Prostate gland (tissue), 2 donors: ENCODE data around the gene ARID4A. TPM values are rescaled to one million over a fixed set of nuclear protein-coding genes. Genes with fewer than 3 reads are reported as not detected.
A peak's percentile ranks its signal among the peaks of the same experiment; 100 is the strongest.
"Not testable (repeated sequence)": the region's sequence is repeated elsewhere in the genome, so short reads cannot be mapped to it uniquely, and the experiment has no call there.

Experiments used
- DNase-seq: peaks from one replicate; pipeline ENCODE4 v3.0.0-alpha.2; 2019; ENCODE audit warnings: low spot score
- H3K27ac ChIP-seq, 2 donors: fragments of 200-600 bp; sonication (generic); 2 replicates each; pipeline ENCODE4 v1.5.1; 2017 to 2019
- H3K27me3 ChIP-seq: fragments of 200-600 bp; sonication (generic); replicated peaks from 2 replicates; pipeline ENCODE4 v1.5.1; 2019; ENCODE audit not compliant: insufficient read depth
- H3K36me3 ChIP-seq, 2 donors: fragments of 200-600 bp; sonication (generic); 1 replicate in 1 of 2; 2 replicates in 1 of 2; pipeline versions ENCODE4 v1.5.1 to v1.8.1; 2017 to 2019
- H3K4me1 ChIP-seq: fragments of 200-600 bp; sonication (generic); replicated peaks from 2 replicates; pipeline ENCODE4 v1.5.1; 2019
- H3K4me3 ChIP-seq, 2 donors: fragments of 200-600 bp; sonication (generic); 2 replicates each; pipeline ENCODE4 v1.5.1; 2017 to 2019
- H3K9me3 ChIP-seq: fragments of 200-600 bp; sonication (generic); 2 replicates; pipeline ENCODE4 v1.5.1; 2017
- POLR2A ChIP-seq: fragments of 450-650 bp; IDR thresholded peaks from one replicate; pipeline ENCODE4 v1.6.1; 2016; ENCODE audit warnings: antibody characterized with exemption, mild to moderate bottlenecking
- POLR2AphosphoS5 ChIP-seq: sonication (generic); formaldehyde crosslinking; IDR thresholded peaks from one replicate; pipeline ENCODE4 v1.6.1; 2017; ENCODE audit warnings: antibody characterized with exemption
- WGBS: methylation state at CpG from one replicate; pipeline ENCODE4 v1.1.5; 2018; 5-methylcytosine and 5-hydroxymethylcytosine counted together
- intact Hi-C: fragments of 100-400 bp; cut with DNase I; formaldehyde crosslinking; loops from one replicate; pipeline ENCODE4 v1.14.2; 2022
- total RNA-seq, 2 donors: library from RNA; depleted of rRNA; stranded (reverse); fragments of >200 nt; gene quantifications; one replicate each; pipeline ENCODE4 v1.1.0, GENCODE V29; 2016
- TF ChIP-seq, protein P1 (sequence below), 4 experiments: fragments of 200-600 bp in 2 of 4; fragments of 450-650 bp in 2 of 4; sonication (generic) in 2 of 4; IDR thresholded peaks; 1 replicate in 3 of 4; 2 replicates in 1 of 4; pipeline ENCODE4 v1.5.1; 2016 to 2019; ENCODE audit warnings: antibody characterized with exemption in 4 of 4, mild to moderate bottlenecking in 2 of 4, moderate library complexity in 2 of 4

Gene ARID4A
- total RNA-seq, 2 donors from 2014 or later, result 10.0 to 14.8 TPM

DNA sequence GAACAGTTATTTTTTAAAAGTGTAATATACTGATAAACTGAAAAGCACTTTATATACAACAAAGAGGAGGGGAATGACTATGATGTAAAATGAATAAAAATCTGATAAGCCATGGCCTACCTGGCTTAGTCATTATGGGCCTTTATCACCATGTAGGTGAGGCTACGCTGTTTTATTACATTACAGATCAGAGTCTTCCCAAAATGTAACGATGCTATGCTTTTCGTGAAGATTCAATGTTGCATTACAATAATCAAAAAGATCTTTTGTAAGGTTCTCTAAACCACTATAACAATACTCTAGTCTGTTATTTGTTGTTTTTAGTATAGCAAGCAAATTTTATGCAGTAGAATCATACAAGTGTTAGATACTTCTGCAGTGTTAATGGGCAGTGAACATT lies 34.2 kb downstream of the ARID4A start:
- DNase-seq, result no peak
- H3K27me3 ChIP-seq, result no peaks in the 10 kb centered on the region
- H3K36me3 ChIP-seq, result peaks cover 0 to under 1% of the 10 kb centered on the region in 2 donors
- no peak overlapping the region for H3K27ac ChIP-seq
- TF ChIP-seq, protein P1, sequence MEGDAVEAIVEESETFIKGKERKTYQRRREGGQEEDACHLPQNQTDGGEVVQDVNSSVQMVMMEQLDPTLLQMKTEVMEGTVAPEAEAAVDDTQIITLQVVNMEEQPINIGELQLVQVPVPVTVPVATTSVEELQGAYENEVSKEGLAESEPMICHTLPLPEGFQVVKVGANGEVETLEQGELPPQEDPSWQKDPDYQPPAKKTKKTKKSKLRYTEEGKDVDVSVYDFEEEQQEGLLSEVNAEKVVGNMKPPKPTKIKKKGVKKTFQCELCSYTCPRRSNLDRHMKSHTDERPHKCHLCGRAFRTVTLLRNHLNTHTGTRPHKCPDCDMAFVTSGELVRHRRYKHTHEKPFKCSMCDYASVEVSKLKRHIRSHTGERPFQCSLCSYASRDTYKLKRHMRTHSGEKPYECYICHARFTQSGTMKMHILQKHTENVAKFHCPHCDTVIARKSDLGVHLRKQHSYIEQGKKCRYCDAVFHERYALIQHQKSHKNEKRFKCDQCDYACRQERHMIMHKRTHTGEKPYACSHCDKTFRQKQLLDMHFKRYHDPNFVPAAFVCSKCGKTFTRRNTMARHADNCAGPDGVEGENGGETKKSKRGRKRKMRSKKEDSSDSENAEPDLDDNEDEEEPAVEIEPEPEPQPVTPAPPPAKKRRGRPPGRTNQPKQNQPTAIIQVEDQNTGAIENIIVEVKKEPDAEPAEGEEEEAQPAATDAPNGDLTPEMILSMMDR (IDR thresholded peaks at IDR 0.05), result no peak
- no peak overlapping the region for H3K4me3 ChIP-seq
- intact Hi-C loops, result no loop called here
- H3K9me3 ChIP-seq, result no peaks in the 10 kb centered on the region
- H3K4me1 ChIP-seq, result no peaks in the 10 kb centered on the region
- WGBS, result 76% methylated on average over 3 of the region's 3 CpGs

DNA sequence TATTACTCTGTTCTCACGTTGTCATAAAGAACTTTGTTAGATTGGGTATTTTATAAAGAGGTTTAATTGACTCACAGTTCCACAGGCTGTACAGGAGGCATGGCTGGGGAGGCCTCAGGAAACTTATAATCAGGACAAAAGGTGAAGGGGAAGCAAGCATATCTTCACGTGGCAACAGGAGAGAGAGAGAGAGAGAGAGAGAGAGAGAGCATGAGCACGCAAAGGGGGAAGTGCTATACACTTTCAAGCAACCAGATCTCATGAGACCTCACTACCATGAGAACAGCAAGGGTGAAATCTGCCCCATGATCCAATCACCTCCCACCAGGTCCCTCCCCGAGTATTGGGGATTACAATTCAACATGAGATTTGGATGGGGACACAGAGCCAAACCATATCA lies 41.3 kb downstream of the ARID4A start:
- intact Hi-C loops, H3K27me3 ChIP-seq, H3K4me3 ChIP-seq, H3K9me3 ChIP-seq, DNase-seq, H3K4me1 ChIP-seq, H3K27ac ChIP-seq, H3K36me3 ChIP-seq: not testable (repeated sequence)
- 79% methylated on average over 4 of the region's 4 CpGs for WGBS

DNA sequence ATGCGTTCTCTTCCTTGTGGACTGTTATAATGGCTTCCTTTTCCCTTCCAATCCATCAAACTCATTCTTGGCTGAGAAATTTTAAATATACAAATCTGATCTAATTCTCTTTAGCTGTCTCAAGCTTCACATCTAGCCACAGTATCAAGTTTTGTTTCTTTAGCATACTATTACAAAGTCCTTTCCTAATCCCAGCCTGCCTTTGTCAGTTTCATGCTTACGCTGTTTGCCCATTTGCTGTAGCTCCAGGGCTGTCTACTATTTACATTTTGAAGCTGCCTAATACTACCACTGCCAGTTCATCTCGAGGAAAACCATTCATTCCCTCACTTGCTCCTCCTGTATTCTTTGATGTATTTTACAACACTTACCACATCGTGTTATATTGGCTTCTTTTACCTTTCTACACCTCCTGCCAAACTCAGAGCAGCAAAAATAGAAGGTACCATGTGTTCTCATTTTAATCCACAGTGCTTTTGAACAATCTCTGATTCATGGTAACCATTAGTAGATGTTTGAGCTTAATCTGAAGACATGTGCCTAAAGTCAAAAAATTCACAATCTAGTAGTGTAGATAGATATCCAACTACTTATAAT lies 42.9 kb downstream of the ARID4A start:
- no peaks in the 10 kb centered on the region for H3K9me3 ChIP-seq
- H3K4me1 ChIP-seq, result no peaks in the 10 kb centered on the region
- no peaks in the 10 kb centered on the region for H3K27me3 ChIP-seq
- TF ChIP-seq POLR2A (no peak), POLR2AphosphoS5 (no peak)
- TF ChIP-seq, protein P1 (IDR thresholded peaks at IDR 0.05), result no peak
- H3K36me3 ChIP-seq, result peaks cover 0 to 4% of the 10 kb centered on the region in 2 donors
- no peak overlapping the region for H3K4me3 ChIP-seq
- WGBS, result 56% methylated on average over 4 of the region's 4 CpGs
- intact Hi-C loops, result no loop called here
- no peak for DNase-seq
- H3K27ac ChIP-seq, result no peak overlapping the region

DNA sequence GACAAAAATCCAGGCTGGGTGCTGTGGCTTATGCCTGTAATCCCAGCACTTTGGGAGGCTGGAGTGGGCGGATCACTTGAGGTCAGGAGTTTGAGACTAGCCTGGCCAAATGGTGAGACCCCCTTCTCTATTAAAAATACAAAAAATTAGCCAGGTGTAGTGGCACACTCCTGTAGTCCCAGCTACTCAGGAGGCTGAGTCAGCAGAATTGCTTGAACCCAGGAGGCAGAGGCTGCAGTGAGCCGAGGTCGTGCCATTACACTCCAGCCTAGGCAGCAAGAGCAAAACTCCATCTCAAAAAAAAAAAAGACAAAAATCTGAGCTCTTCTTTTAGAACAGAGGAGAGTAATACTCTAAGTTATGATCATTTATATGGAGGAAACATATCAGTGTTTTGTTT lies 45.2 kb downstream of the ARID4A start:
- H3K27ac ChIP-seq, H3K36me3 ChIP-seq, H3K4me3 ChIP-seq, H3K27me3 ChIP-seq, H3K4me1 ChIP-seq, H3K9me3 ChIP-seq, DNase-seq, intact Hi-C loops: not testable (repeated sequence)
- WGBS, result 100% methylated on average over 3 of the region's 3 CpGs

DNA sequence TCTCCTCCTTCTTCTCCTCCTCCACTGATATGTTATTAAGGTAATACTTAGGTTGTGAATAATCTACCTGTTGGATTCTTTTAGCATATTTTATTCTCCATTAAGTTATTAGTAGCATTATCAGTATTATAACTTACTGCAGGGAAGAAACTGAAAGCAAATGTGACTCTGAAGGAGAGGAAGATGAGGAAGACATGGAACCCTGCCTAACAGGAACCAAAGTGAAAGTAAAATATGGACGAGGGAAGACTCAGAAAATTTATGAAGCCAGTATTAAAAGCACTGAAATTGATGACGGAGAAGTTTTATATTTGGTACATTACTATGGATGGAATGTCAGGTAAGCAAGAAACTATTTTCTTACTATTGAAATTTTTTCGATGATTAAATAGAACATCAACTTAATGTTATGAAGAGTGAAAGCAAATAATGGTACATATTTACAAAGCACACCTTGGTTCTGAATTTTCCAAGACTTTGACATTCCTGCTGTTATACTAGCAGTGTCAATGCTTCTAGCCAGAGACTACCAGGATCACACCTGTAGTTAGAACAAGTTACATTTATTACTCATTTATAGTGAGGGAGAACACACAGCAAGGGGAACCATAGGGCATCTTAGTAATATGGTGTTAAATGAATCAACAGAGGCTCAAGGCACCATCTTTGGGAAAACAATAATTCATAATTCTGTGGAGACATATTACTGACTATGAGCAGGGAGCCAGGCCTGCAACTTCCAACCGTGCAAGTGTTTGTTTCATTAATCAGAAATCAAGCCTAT lies 55.4 kb downstream of the ARID4A start:
- DNase-seq, result no peak
- TF ChIP-seq POLR2AphosphoS5, result peak; percentile 50
- TF ChIP-seq, protein P1 (IDR thresholded peaks at IDR 0.05), result no peak
- H3K27ac ChIP-seq, result peak overlapping the region; percentile 48 to 56
- peak overlapping the region in 1 of 2 donors; percentile 8 for H3K4me3 ChIP-seq
- no peaks in the 10 kb centered on the region for H3K27me3 ChIP-seq
- no peaks in the 10 kb centered on the region for H3K9me3 ChIP-seq
- intact Hi-C loops, result no loop called here
- no peaks in the 10 kb centered on the region for H3K4me1 ChIP-seq
- 60% methylated on average over 4 of the region's 4 CpGs for WGBS
- H3K36me3 ChIP-seq, result peaks cover 0 to 4% of the 10 kb centered on the region in 2 donors

DNA sequence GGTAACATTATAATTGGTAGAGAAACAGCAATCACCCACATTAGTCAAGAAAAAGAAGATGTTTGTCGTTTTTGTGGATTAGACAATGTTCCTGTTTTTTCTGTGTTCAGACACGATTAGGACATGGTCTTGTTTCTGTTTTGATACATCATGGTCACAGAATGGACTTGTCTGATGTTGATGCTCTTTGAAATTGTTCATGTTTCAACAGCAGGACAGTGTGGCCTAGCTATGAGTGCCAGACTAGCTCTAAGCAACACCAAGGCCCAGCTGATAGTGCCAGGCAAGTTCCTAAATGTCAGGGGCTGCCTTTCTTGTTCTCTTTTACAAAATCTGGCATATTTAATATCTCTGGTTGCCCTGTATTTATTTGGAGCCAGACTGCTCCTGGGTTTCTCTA lies 56.5 kb downstream of the ARID4A start:
- no peak overlapping the region for H3K27ac ChIP-seq
- WGBS, result 83% methylated on average over 2 of the region's 2 CpGs
- no peak for DNase-seq
- no peaks in the 10 kb centered on the region for H3K27me3 ChIP-seq
- intact Hi-C loops, result no loop called here
- H3K36me3 ChIP-seq, result peaks cover 0 to 4% of the 10 kb centered on the region in 2 donors
- no peak for TF ChIP-seq POLR2A
- TF ChIP-seq, protein P1 (IDR thresholded peaks at IDR 0.05), result no peak
- no peak for TF ChIP-seq POLR2AphosphoS5
- H3K9me3 ChIP-seq, result no peaks in the 10 kb centered on the region
- no peak overlapping the region for H3K4me3 ChIP-seq
- no peaks in the 10 kb centered on the region for H3K4me1 ChIP-seq
